Sigmoid colon (tissue), 7 donors: Measurements from ENCODE around the gene POLD1. TPM values are rescaled to one million over a fixed set of nuclear protein-coding genes. Genes with fewer than 3 reads are reported as not detected.

Experiments used
- DNase-seq: peaks from one replicate; pipeline ENCODE4 v3.0.0-alpha.2; 2019
- H3K27ac ChIP-seq, 4 donors: fragments of 200-600 bp; sonication (generic); one replicate each; pipeline ENCODE4 v1.5.1; 2016 to 2019; ENCODE audit warnings: mild to moderate bottlenecking in 1 of 4
- H3K27me3 ChIP-seq, 3 donors: fragments of 200-600 bp; sonication (generic); one replicate each; pipeline ENCODE4 v1.5.1; 2019; ENCODE audit warnings: mild to moderate bottlenecking in 1 of 3
- H3K36me3 ChIP-seq, 4 donors: fragments of 200-600 bp; sonication (generic); one replicate each; pipeline ENCODE4 v1.5.1; 2016 to 2019
- H3K4me1 ChIP-seq, 4 donors: fragments of 200-600 bp; sonication (generic); one replicate each; pipeline ENCODE4 v1.5.1; 2017 to 2019
- H3K4me3 ChIP-seq, 4 donors: fragments of 200-600 bp; sonication (generic); one replicate each; pipeline ENCODE4 v1.5.1; 2017 to 2019; ENCODE audit warnings: mild to moderate bottlenecking in 2 of 4, moderate library complexity in 1 of 4
- H3K9me3 ChIP-seq, 4 donors: fragments of 200-600 bp in 3 of 4; sonication (generic) in 3 of 4; one replicate each; pipeline versions ENCODE4 v1.5.1 to v1.6.1; 2013 to 2019
- CTCF ChIP-seq, 4 experiments: fragments of 450-650 bp in 3 of 4; fragments of 200-600 bp in 1 of 4; IDR thresholded peaks; one replicate each; pipeline ENCODE4 v1.5.1; 2016 to 2019; ENCODE audit warnings: antibody characterized with exemption in 4 of 4, mild to moderate bottlenecking in 3 of 4, moderate library complexity in 2 of 4
- EP300 ChIP-seq, 4 donors: sonication (generic); formaldehyde crosslinking; IDR thresholded peaks; one replicate each; pipeline ENCODE4 v1.6.1; 2017; ENCODE audit warnings: antibody characterized with exemption in 4 of 4
- POLR2A ChIP-seq, 2 donors: fragments of 450-650 bp; IDR thresholded peaks; one replicate each; pipeline ENCODE4 v1.6.1; 2016; ENCODE audit warnings: antibody characterized with exemption in 2 of 2, mild to moderate bottlenecking in 2 of 2, moderate library complexity in 2 of 2
- POLR2AphosphoS5 ChIP-seq, 4 donors: sonication (generic); formaldehyde crosslinking; IDR thresholded peaks; one replicate each; pipeline ENCODE4 v1.6.1; 2017; ENCODE audit warnings: antibody characterized with exemption in 4 of 4
- WGBS, 2 donors: extraction: QIAGEN DNeasy Blood & Tissue Kit; methylation state at CpG; one replicate each; pipeline ENCODE4 v1.1.7; 2013; 5-methylcytosine and 5-hydroxymethylcytosine counted together
- intact Hi-C: fragments of 100-400 bp; cut with DNase I; formaldehyde crosslinking; loops from one replicate; pipeline ENCODE4 v1.15.1; 2023
- polyA plus RNA-seq, 3 donors: library from polyadenylated mRNA; stranded (reverse); fragments of 200-250 nt; gene quantifications; one replicate each; pipeline ENCODE4 v1.2.3, GENCODE V29; 2013
- total RNA-seq, 4 donors: library from RNA; depleted of rRNA; stranded (reverse); fragments of >200 nt; gene quantifications; one replicate each; pipeline ENCODE4 v1.1.0, GENCODE V29; 2016
- donor health status: healthy with polysubstance abuse.
- donor health status: Bipolar disorder and iron deficiency.
- donor health status: healthy.

The POLD1 gene
- total and polyA plus RNA-seq, 7 donors, result 9.6 to 44.2 (median 10.8) TPM

GRCh38 chr19:50467566-50467965 lies 83.4 kb downstream of the POLD1 start:
- H3K36me3 ChIP-seq, result no peaks in the 10 kb centered on the region
- no peaks in the 10 kb centered on the region for H3K4me1 ChIP-seq
- no peak for DNase-seq
- no peak for TF ChIP-seq EP300 (IDR thresholded peaks at IDR 0.05)
- no peak for TF ChIP-seq CTCF (IDR thresholded peaks at IDR 0.05)
- TF ChIP-seq POLR2AphosphoS5 (IDR thresholded peaks at IDR 0.05), result no peak
- no peak for TF ChIP-seq POLR2A (IDR thresholded peaks at IDR 0.05)
- peaks cover 0 to 11% (median 0%) of the 10 kb centered on the region in 3 donors for H3K27me3 ChIP-seq
- H3K4me3 ChIP-seq, result no peak overlapping the region
- 86 to 88% methylated on average over 18 of the region's 18 CpGs for WGBS, 2 donors
- intact Hi-C loops, result no loop called here
- H3K9me3 ChIP-seq, result no peaks in the 10 kb centered on the region
- no peak overlapping the region for H3K27ac ChIP-seq

Other genes with a start within 250 kb of the POLD1 start
- not detected for gene IZUMO2, start 221.1 kb upstream of the POLD1 start, total RNA-seq
- gene IZUMO2, start 221.1 kb upstream of the POLD1 start, polyA plus RNA-seq, result not detected
- gene MYH14, start 180.7 kb upstream of the POLD1 start, total RNA-seq, result 1 to 10 TPM in 2 of 4 donors, under 1 TPM in 2; 0.16 to 3.9 (median 1.3) TPM
- gene MYH14, start 180.7 kb upstream of the POLD1 start, polyA plus RNA-seq, result 100 to 1,000 TPM in 2 of 3 donors, 10 to 100 TPM in 1; 92.5 to 479 (median 235) TPM
- under 1 TPM in 2 of 4 donors, not detected in 2; 0.36 to 0.83 TPM for gene KCNC3, start 55.0 kb upstream of the POLD1 start, total RNA-seq
- 1 to 10 TPM in 1 of 3 donors, under 1 TPM in 1, not detected in 1; 0.92 to 1.6 TPM for gene KCNC3, start 55.0 kb upstream of the POLD1 start, polyA plus RNA-seq
- gene NAPSA, start 18.7 kb upstream of the POLD1 start, total RNA-seq, result under 1 TPM in 2 of 4 donors, not detected in 2; 0.55 to 0.95 TPM
- gene NAPSA, start 18.7 kb upstream of the POLD1 start, polyA plus RNA-seq, result 1 to 10 TPM in 2 of 3 donors, under 1 TPM in 1; 0.69 to 2.4 (median 2.0) TPM
- gene NR1H2, start 7.9 kb upstream of the POLD1 start, total RNA-seq, result 100 to 1,000 TPM in 3 of 4 donors, 10 to 100 TPM in 1; 92.5 to 143 (median 109) TPM
- gene NR1H2, start 7.9 kb upstream of the POLD1 start, polyA plus RNA-seq, result 10 to 100 TPM; 58.9 to 72.8 (median 65.4) TPM
- 1 to 10 TPM in 1 of 4 donors, not detected in 3; 3.0 TPM for gene SPIB, start 34.6 kb downstream of the POLD1 start, total RNA-seq
- gene SPIB, start 34.6 kb downstream of the POLD1 start, polyA plus RNA-seq, result 10 to 100 TPM; 22.8 to 58.1 (median 44.6) TPM
- gene MYBPC2, start 48.5 kb downstream of the POLD1 start, total RNA-seq, result not detected
- under 1 TPM in 1 of 3 donors, not detected in 2; 0.95 TPM for gene MYBPC2, start 48.5 kb downstream of the POLD1 start, polyA plus RNA-seq
- 10 to 100 TPM; 38.5 to 48.5 (median 42.3) TPM for gene EMC10, start 92.2 kb downstream of the POLD1 start, total RNA-seq
- gene EMC10, start 92.2 kb downstream of the POLD1 start, polyA plus RNA-seq, result 100 to 1,000 TPM in 1 of 3 donors, 10 to 100 TPM in 2; 34.2 to 140 (median 41.8) TPM
- 1 to 10 TPM in 2 of 4 donors, under 1 TPM in 1, not detected in 1; 0.36 to 7.1 (median 1.2) TPM for gene GARIN5A, start 92.5 kb downstream of the POLD1 start, total RNA-seq
- 1 to 10 TPM in 2 of 3 donors, not detected in 1; 1.6 to 2.8 TPM for gene GARIN5A, start 92.5 kb downstream of the POLD1 start, polyA plus RNA-seq
- 10 to 100 TPM; 23.5 to 47.9 (median 33.7) TPM for gene JOSD2, start 126.8 kb downstream of the POLD1 start, total RNA-seq
- 10 to 100 TPM; 55.3 to 85.1 (median 65.7) TPM for gene JOSD2, start 126.8 kb downstream of the POLD1 start, polyA plus RNA-seq
- not detected for gene ASPDH, start 129.6 kb downstream of the POLD1 start, total RNA-seq
- gene ASPDH, start 129.6 kb downstream of the POLD1 start, polyA plus RNA-seq, result not detected
- 1 to 10 TPM; 2.2 to 2.7 (median 2.4) TPM for gene LRRC4B, start 184.1 kb downstream of the POLD1 start, total RNA-seq
- gene LRRC4B, start 184.1 kb downstream of the POLD1 start, polyA plus RNA-seq, result 1 to 10 TPM in 1 of 3 donors, under 1 TPM in 1, not detected in 1; 0.23 to 2.8 TPM